GM18909 (cell line): Measurements from ENCODE around the gene KRT7.

ENCODE experiments used
- ATAC-seq: cut with Tn5 transposase; IDR thresholded peaks from one replicate; pipeline ENCODE4 v1.9.1; 2021; ENCODE audit warnings: mild to moderate bottlenecking; ENCODE audit not compliant: unreplicated experiment, poor library complexity

The KRT7 gene

DNA sequence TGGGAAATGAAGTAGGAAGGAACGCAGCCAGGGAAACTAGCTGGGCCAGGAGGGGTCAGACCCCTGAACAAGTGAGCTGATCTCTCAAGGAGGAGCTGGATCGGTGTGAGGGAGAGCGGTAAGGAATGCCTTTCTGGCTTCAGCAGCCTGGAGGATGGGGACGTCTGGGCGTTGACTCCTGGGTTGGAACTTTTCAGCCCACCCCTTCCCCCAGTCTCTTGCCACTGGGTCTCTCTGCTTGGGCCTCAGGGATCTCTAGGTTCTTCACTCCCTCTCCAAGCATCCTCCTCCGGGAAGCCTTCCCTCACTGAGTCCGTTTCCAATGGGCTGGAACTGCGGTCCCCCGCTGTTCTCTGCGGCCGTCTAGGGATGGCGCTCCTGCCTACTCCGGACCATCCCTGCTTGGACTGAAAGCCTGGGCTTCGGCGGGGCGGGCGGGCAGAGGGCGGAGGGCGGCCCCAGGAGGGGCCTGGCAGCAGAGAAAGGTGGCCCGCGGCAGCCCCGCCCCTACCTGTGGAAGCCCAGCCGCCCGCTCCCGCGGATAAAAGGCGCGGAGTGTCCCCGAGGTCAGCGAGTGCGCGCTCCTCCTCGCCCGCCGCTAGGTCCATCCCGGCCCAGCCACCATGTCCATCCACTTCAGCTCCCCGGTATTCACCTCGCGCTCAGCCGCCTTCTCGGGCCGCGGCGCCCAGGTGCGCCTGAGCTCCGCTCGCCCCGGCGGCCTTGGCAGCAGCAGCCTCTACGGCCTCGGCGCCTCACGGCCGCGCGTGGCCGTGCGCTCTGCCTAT is at the start of gene KRT7:
Gene KRT7, plus strand, starts transcription at position 570 of the 788 bp plus-strand sequence. Its CDS starts 54 bp downstream, at position 624.
- no peak for ATAC-seq

DNA sequence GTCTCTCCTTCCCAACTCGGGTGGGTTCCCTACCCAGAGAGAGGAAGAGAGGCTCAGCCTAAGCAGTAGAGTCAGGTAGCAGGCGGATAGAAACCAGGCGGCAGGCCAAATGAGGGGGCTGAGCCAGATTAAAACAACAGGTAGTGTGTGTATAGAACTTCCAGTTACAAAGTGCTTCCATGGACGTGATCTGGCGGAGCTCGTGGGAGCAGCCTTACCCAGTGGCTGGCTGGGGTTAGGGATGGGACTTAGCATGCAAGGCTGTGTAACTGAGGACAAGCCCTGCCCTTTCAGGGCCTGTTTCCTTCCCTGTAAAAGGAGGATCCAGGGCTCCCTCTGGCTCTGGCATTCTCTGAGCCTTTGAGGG is 49.5 kb upstream of the KRT7 start:
- ATAC-seq = no peak

DNA sequence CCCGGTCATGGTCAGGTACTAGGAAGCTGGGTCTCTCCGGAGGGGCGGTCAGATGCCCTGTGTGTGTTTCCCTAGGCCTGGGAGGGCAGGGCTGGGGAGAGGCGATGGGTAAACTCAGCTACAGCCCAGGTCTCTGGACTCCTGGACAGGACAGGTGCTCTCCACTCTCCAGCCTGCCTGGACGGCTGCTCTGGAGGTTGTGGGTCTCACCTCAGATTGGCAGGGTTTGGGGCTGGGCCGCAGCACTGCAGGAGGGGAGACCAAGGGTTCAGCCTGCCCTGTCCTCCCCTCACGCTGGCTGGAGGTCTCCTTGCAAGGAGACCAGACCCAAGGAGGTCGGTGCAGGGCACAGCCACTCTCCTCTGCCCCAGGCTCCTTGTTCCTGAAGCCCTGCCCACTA is 49.1 kb upstream of the KRT7 start:
- no peak for ATAC-seq

DNA sequence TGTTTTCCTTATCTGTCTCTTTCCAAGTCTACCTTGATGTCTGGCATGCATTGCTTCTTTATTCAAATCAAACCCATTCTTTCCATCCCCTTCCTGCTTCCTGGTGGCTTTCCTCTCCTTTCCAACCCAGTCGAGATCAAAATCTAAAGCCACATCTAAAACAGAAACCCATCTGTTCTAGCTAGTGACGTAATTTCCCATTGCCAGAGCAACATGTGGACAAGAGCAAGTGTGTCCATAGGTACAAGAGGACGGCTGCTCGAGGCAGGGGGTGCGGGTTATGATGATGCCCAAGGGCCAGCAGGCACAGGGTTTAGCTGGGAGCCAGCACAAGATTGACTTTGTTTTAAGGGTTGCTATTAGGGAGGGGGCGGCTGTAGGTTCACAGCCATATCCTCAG is 48.2 kb upstream of the KRT7 start:
- ATAC-seq = no peak

DNA sequence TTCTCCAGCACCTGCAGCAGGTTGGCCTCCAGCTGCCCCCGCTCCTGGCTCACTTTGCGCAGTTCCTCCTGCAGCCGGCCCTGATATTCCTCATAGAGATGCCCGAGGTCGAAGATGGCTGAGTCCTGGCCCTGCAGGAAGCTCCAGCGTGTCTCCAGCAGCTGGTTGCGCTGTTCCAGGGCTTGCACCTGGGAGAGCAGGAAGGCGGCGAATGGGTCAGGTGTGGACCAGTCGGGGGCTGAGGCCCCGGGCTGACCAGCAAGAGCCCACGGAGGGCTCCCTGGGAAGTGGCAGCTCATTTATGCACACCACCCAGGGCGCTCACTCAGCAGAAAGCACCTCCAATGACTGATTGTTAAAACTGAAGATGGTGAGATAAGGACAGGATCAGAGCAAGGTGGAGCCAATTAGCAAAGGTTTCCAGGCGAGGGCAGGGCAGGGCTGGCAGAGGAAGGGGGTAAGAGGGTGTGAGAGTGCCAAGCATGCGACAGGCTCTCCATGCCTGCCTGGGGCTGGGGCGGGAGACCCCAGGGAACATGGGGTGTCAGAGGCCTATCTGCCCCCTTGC is 47.6 kb upstream of the KRT7 start:
- no peak for ATAC-seq

DNA sequence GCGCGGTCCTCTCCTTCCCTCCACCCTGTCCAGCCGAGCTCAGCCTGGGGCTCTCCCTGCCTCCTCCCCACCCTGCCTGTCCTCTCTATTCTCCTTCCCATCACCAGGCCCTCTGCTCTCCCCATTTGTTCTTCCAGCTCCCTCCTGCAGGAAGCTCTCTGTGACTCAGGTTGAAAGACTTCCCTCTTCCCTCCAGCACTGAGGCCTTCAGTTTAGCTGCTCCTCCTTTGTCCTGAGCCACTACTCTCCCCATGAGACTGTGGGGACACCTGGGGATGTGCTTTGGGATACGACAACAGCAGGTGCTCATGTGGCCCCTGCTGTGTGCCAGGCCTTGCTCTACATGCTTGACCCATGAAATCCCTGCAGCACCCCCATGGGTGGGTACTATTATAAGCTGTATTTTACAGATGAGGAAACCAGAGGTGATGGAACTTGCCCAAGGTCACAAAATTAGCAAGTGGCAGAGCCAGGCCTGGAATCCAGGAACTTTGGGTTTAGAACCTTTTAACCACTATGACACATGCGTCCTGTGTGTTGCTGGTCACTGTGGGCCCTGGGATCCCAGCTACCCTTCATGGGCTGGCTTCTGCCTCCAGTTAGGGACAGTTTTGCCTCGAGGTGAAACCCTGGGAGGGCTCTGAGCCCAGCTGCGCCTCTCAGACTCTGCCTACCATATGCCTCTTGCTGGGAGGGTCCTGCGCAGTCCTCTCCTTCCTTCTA is 46.8 kb upstream of the KRT7 start:
- ATAC-seq = no peak

DNA sequence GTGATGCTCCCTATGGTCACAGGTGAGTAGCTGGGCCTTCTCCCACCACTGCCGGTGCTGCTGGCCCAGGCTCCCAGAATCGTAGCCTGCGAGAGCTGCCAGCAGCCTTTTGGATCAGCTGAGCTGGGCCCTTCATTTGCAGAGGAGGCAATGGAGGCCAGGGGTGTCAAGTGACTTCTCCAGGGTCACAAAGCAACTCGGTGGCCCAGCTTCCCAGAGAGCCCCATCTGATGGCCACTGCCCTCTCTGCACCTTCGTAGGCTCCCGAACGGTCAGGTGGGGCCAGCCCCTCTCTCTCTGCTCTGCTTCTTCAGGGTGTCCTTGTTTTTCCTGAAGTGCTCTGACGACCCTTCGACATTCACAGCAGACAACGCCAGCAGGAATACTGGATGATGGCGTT is 45.8 kb upstream of the KRT7 start:
- no peak for ATAC-seq

DNA sequence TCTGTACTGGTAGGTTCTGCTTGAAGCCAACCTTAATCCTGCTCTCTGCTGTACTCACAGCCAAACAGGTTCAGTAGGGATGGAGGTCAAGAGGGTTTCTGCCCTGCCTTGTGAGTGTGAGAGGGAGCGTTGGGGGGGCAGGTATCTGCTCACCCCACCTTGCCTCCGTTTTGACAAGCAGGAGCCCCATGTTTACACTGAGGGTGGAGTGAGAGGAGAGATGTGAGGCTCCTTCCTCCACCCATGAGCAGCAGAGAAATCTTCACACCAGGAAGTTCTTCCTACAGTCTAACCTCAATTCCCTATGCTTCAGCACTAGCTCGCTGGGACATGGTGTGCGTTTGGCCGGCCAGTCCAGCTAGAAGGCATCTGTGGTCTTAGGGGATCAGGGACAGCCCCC is 45.4 kb upstream of the KRT7 start:
- ATAC-seq = no peak

DNA sequence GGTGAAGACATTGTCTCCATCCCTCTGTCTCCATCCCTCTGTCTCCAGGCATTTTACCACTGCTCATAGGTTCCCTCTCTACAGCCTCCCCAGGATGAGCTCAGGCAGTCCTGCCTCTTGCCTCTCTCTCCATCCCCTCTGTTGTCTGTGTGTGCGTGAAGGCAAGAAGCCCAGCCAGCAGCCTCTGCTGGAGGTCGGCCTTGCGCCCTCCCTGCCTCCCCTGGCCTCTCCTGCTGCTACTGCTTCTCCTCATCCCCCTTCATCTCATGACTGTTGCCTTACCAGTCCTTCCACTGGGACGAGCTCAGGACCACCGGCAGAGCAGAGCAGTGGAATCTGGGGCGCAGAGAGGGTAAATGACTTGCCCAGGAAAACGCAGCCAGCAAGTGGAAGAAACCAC is 44.4 kb upstream of the KRT7 start:
- no peak for ATAC-seq

DNA sequence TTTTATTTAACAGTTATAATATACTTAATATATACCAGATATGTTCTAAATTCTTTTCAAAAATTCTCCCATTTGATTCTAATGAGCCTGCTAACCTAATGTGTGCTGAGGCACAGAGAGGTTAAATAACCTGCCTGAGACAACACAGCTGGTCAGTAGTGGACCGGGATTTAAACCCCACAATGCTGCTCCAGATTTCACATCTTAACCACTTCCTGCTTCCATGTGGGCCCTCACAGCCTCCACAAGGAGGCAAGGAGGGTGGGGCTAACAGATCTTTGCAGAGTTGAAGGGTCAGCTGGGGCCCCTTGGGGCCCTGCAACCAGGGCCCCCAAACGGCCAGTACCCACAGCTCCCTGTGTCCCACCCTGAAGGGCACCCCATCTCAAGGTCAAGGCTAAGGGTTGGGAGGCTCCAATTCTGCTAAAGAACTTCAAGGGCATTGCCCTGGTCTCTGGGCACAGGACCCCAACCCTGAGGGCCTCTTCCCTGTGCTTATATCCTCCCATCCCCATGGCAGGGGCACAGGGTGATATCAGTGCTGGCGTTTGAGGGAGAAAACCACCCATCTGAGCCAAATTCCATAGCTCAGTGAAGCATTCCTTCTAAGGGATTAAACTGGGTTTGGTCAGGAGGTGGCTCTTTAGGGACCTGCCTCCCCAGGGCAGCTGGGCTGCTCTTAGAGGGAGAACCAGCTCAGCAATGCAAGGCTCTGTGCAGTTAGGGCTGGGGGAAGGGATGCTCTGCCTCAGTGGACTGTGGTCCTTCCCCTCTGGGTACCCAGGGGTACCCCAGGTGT is 43.5 kb upstream of the KRT7 start:
- no peak for ATAC-seq

DNA sequence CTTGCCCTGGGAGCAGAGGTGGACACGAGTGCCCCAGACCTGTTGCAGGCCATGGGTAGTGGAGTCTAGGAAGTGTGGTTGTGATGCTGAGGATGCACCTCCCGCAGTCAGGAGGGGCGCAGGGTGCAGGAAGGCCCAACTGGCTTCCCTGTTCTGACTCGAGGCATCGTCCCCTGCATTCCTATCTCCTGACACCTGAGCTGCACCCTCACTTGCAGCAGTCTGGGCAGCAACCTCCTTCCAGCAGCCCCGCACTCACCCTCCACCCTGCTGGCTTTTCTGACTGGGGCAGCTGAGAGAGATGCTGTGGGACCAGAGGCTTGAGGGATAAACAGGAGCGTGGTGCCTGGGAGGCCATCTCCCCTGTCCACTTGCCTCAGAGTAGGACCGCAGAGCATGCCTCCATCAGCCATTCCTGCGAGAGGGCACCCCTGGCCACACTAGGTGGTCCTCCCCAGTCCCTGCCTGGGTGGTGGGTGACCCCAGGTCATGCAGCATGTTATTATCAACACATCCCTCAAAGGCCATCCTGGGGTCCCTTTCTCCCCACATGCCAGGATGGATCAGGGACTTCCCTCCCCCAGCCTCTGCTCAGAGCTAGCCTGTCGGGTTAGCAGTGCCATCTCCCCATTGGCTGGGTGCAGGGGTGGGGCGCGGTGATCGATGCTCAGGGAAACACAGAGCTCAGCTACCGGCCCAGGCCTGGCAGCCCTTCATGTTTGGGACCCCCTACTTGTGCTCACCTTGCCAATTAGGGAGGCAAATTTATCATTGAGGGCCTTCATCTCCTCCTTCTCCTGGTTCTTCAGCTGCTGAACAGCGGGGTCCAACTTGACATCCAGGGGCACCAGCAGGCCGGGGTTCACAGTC is 41.9 kb upstream of the KRT7 start:
- ATAC-seq = no peak

DNA sequence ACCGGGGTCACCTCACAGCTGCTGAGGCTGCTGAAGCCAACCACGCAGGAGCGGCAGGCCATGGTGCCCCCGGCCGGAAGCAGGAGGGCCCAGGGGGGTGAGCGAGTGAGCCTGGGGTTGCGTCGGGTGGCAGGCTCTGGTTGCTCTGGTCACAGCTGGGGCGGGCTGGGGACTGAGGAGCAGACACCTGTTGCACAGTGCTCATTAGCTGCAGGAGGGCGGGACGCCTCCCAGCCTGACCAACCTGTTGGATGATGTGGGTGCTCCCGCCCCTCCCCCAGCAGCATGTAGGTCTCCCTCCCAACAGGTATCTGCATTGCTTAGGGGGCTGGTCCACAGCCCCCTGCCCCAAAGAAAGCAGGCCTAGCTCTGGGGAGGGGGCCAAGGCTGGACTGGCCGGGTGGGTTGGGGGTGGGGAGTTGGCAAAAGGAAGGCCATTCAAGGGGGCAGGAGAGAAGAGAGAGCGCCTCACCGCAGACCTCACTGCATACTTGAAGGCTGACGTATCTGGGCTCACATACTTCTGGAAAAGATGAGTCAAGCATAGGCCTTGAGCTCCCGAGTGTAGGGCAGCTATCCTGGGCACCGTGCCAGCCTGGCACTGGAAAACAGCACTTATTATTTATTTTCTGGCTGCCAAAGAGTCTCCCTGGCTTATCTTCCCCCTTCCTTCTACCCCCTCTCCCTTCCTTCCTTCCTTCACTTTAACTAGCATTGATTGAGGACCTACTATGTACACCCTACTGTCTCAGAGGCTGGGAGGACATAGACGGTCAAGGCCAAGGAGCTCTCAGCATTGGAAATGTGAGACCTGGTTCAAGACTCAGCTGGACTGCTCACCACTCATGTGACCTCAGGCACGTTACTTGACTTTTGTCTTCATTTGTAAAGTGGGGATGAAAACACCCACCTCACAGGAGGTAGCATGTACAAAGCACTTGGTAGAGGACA is 40.9 kb upstream of the KRT7 start, which contains the start of gene KRT80:
Gene KRT80, minus strand, starts transcription at position 174 of the 951 bp plus-strand sequence. Its CDS starts 112 bp downstream, at position 62.
- no peak for ATAC-seq

DNA sequence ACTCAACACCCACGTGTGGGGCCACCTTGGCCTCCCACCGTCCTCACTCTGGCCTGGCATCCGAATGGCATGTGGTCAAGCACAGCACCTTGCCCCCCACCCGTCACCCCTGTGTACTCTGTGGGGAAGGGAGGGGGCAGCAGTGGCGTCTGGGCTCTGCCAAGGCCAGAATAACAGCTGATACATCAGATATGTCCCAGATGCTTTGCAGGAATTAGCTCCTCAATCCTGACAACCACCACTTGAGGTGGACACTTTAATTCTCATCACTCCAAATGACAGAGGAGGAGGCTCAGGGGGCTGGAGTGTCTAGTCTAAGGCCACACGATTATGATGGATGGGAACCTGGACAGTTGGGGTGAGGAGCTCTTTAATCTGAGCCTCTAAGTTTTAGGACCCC is 39.5 kb upstream of the KRT7 start:
- ATAC-seq = no peak

DNA sequence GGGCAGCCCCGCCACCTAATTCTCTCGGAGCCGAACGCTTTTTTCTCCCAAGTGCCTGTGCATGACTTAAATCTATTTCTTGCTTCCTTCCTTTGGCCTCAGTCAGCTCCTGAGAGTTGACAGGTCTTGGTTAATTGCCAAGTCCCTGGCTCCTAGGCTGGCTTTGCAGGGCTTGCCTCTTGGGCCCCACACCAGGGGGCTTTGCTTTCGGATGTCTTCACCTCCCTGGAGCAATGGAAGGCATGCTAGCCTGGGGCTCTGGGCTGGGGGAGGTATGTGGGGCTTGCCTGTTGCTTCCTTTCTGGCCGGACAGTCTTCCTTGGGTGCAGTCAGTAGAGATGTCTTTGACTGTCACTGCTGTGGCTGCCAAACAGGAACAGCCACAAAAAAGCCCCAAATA is 39.1 kb upstream of the KRT7 start:
- ATAC-seq = no peak

DNA sequence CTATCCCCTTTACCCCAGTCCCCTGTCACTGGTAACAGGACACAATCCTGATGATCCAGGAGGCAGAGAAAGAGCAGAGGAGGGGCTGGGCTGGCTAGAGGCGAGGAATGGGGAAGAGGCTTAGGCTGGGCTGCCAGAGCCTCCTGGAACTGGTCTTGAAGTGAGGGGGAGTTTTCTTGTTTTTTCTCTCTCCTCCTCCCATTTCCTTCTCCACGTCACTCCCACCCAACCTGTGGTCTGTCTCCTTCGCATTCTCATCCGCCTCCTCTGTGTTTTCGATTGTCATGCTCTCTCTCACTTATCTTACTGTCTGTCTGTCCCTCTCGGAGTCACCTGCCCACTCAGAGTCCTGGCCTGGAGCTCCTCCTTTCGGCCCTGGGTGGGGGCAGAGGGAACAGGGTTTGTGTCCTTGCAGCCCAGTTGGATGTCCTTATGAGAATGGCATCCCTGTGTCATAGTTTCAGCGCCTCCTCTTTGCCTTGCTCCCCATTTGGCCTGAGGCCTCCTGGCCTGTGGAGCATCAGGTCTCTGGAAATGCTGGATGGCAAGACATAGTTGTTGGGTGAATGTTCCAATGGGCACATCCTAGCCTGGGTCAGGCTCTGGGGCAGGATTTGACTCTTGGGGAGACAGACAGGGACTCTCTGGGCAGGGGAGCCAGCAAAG is 37.8 kb upstream of the KRT7 start:
- no peak for ATAC-seq

DNA sequence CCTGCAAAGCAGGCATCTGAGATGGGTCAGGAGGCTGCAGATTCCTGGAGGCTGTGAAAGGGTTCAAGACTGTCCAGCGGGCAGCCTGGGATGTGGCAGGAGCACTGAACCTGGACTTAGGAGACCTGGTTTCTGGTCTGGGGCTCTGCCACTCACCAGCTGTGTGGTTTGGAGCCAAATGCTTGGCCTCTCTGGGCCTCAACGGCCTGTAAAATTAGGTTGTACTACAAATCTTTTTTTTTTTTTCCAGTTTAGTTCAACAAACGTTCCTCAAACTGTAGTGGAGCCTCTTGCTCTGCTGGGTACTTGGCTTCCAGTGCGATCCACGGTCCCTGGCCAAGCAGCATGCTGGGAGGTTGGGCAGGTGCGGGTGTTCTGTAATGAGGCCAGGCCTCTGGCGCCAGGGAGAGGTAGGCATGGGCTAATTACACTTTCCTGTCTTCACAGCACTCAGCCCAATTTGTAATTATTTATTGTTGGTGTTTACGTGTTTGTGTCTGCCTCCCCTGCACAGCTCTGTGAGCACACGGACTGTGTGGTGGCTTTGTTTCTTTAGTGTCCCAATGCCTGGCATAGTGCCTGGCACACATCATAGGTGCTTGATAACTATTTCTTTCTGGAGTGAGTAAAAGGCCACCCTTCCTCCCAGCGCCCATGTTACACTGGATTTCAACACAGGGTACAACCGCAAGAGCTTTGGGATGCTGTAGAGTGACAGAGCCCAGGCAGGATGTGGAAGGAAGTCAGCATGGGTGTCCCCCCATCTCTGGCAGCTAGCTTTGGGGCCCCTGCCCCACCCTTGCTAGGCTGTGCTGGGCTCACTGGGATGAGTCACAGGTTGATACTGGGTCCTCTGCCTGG is 35.4 kb upstream of the KRT7 start:
- ATAC-seq = no peak
